ENCODE data around the gene ASB18. TPM values are rescaled to one million over a fixed set of nuclear protein-coding genes. Genes with fewer than 3 reads are reported as not detected.

The ASB18 gene
- total RNA-seq, 1 donor from 2014 or later, result not detected

- DNase-seq (ENCODE audit: low read depth), result no peak
- TF ChIP-seq CTCF (IDR thresholded peaks at IDR 0.05; ENCODE audit: insufficient read depth, low read length, poor library complexity, severe bottlenecking), result peak; percentile 75
- H3K27me3 ChIP-seq (ENCODE audit: control insufficient read depth, insufficient read depth, low read length), result peaks cover 5% of the 10 kb centered on the region
- H3K36me3 ChIP-seq (ENCODE audit: control insufficient read depth, insufficient read depth, low read length), result no peaks in the 10 kb centered on the region
- H3K4me3 ChIP-seq (ENCODE audit: low read depth, low read length), result no peak overlapping the region
Observed at GRCh38 chr2:236180831-236181453, 83.3 kb downstream of the ASB18 start.

DNA sequence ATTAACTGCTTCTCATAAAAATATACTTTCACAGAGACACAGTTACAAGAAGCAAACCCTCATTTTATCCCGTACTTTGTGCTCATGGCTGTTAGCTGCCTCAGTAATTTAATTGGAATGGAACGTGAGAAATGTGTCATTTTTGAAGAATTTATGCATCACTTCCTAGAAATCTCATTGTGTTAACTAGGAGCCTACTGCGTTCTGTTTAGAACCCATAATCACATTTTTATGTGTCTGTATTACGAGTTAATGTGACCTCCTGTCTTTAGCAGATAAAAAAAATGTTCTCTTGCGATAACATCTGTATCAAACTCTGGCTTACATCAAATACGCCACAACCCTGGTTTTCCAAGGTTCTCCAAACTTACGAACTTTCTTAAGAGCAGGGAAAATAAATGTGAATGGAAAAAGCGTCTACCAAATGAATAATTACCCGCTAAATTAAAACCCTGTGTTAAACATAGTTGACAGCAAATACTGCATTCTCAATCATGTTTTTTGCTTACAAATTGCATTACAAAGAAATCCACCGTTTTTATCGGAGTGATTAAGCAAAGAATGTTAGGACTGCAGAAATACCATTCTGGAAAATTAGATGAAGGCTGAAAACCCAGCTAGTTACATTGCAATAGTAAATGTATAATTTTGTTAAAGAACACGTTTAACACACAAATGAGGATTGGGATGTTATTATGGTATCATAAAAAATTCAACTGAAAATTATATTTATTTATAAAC is 84.0 kb downstream of the ASB18 start:
- Histone ChIP-seq H3K4me3 (ENCODE audit: low read depth, low read length) (no peak overlapping the region), H3K36me3 (ENCODE audit: control insufficient read depth, insufficient read depth, low read length) (no peaks in the 10 kb centered on the region), H3K27me3 (ENCODE audit: control insufficient read depth, insufficient read depth, low read length) (peaks cover 5% of the 10 kb centered on the region)
- no peak for DNase-seq (ENCODE audit: low read depth)
- TF ChIP-seq CTCF (IDR thresholded peaks at IDR 0.05; ENCODE audit: insufficient read depth, low read length, poor library complexity, severe bottlenecking), result no peak

GRCh38 chr2:236179236-236180075 is 84.8 kb downstream of the ASB18 start:
- H3K27me3 ChIP-seq (ENCODE audit: control insufficient read depth, insufficient read depth, low read length), result peaks cover 8% of the 10 kb centered on the region

GRCh38 chr2:236178890-236179235 is 85.3 kb downstream of the ASB18 start:
- peak overlapping the region; percentile 47 for H3K4me3 ChIP-seq (ENCODE audit: low read depth, low read length)

More at GRCh38 chr2:236179236-236180075, 84.8 kb downstream of the ASB18 start:
- TF ChIP-seq CTCF (IDR thresholded peaks at IDR 0.05; ENCODE audit: insufficient read depth, low read length, poor library complexity, severe bottlenecking), result no peak
- peak overlapping the region; percentile 15 for H3K4me3 ChIP-seq (ENCODE audit: low read depth, low read length)
- no peaks in the 10 kb centered on the region for H3K36me3 ChIP-seq (ENCODE audit: control insufficient read depth, insufficient read depth, low read length)
- no peak for DNase-seq (ENCODE audit: low read depth)

More at GRCh38 chr2:236178890-236179235, 85.3 kb downstream of the ASB18 start:
- Histone ChIP-seq H3K36me3 (ENCODE audit: control insufficient read depth, insufficient read depth, low read length) (no peaks in the 10 kb centered on the region), H3K27me3 (ENCODE audit: control insufficient read depth, insufficient read depth, low read length) (peaks cover 14% of the 10 kb centered on the region)
- no peak for DNase-seq (ENCODE audit: low read depth)
- TF ChIP-seq CTCF (IDR thresholded peaks at IDR 0.05; ENCODE audit: insufficient read depth, low read length, poor library complexity, severe bottlenecking), result no peak
